ENCODE data around the gene SMIM11. TPM values are rescaled to one million over a fixed set of nuclear protein-coding genes. Genes with fewer than 3 reads are reported as not detected.

The SMIM11 gene
- total and polyA plus RNA-seq, 2 of the 8 experiments (the other 6 are each of a cell fraction or from before 2014, with no cell fraction given) = 1.0 to 3.2 TPM

DNA sequence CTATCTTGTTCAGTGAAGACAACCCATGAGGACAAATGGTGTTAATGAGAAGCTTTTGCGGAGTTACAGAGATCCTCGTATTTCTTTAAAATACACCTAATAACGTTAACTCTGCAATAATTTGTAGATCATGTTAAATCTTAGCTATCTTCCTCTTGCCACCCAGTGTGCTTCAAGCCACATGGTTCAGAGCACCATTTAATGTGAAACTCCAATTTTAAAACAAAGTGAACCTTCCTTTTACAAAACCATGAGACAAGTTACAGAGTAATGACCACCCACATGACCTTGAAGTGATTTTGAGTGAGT lies 13.2 kb upstream of the SMIM11 start:
- Histone ChIP-seq H2BK20ac (ENCODE audit: low read length) (no peak overlapping the region), H3K79me1 (ENCODE audit: low read depth, low read length) (no peaks in the 10 kb centered on the region), H3K4me3 (ENCODE audit: extremely low read depth in 1 of 4, insufficient read depth in 2 of 4, low read depth in 3 of 4, low read length in 4 of 4) (no peak overlapping the region), H2BK15ac (ENCODE audit: low read length) (no peak overlapping the region), H2BK120ac (replicated peaks; ENCODE audit: low read depth, low read length) (no peak overlapping the region), H3K9me3 (ENCODE audit: insufficient read depth in 2 of 2, low read depth in 1 of 2, low read length in 1 of 2) (no peaks in the 10 kb centered on the region), H3K4me1 (replicated peaks in 1 of 4; ENCODE audit: control insufficient read depth in 3 of 4, insufficient read depth in 4 of 4, low read length in 3 of 4) (no peaks in the 10 kb centered on the region), H3K18ac (ENCODE audit: extremely low read depth, low read length) (no peak overlapping the region), H2BK12ac (ENCODE audit: low read depth, low read length) (no peak overlapping the region), H4K91ac (replicated peaks; ENCODE audit: insufficient read length, low read length) (no peak overlapping the region), H2AFZ (ENCODE audit: low read length) (peak overlapping the region; percentile 54; the same call in 1 of the 2 replicates), H3K27ac (ENCODE audit: low read depth, low read length) (no peak overlapping the region), H3K4me2 (ENCODE audit: insufficient read depth in 1 of 2, low read depth in 2 of 2, low read length in 2 of 2) (no peak overlapping the region), H4K20me1 (replicated peaks in 1 of 2; ENCODE audit: control insufficient read depth in 1 of 2, insufficient read depth in 2 of 2, low read length in 2 of 2) (no peaks in the 10 kb centered on the region), H3K14ac (ENCODE audit: insufficient read length) (no peak overlapping the region), H3K23me2 (ENCODE audit: low read depth, low read length) (no peaks in the 10 kb centered on the region), H3K23ac (ENCODE audit: insufficient read length) (no peak overlapping the region), H3K9ac (replicated peaks in 1 of 4; ENCODE audit: extremely low read depth in 1 of 4, low read depth in 3 of 4, low read length in 3 of 4) (no peak overlapping the region), H4K5ac (ENCODE audit: insufficient read length, low read depth, low read length) (no peak overlapping the region), H4K8ac (ENCODE audit: extremely low read depth, insufficient read depth, low read length) (no peak overlapping the region), H2BK5ac (ENCODE audit: low read depth, low read length) (no peak overlapping the region), H3K79me2 (ENCODE audit: control insufficient read depth in 1 of 2, insufficient read depth in 2 of 2, low read length in 2 of 2) (no peaks in the 10 kb centered on the region), H3K56ac (replicated peaks; ENCODE audit: insufficient read length, low read depth, low read length) (no peak overlapping the region), H2AK5ac (ENCODE audit: low read depth, low read length) (no peak overlapping the region), H3K36me3 (ENCODE audit: control insufficient read depth in 2 of 4, insufficient read depth in 4 of 4, low read length in 3 of 4) (no peaks in the 10 kb centered on the region), H3K27me3 (replicated peaks in 1 of 4; ENCODE audit: control insufficient read depth in 3 of 4, extremely low read depth in 1 of 4, insufficient read depth in 3 of 4, low read length in 3 of 4) (no peaks in the 10 kb centered on the region), H3K4ac (replicated peaks; ENCODE audit: insufficient read length, low read depth, low read length) (no peak overlapping the region)
- DNase-seq (ENCODE audit: low read depth in 1 of 2, low spot score in 2 of 2) (no peak), FAIRE-seq (no peak)
- ChIA-PET POLR2A (ENCODE audit: partially characterized antibody) (no interaction called here), CTCF (ENCODE audit: partially characterized antibody) (interaction anchor here (0.5 to 1.9 kb wide), 24 partner anchors 10 to 1434 kb away, joined by 3 to 7 read pairs (median 4); partner anchors contain the start of gene KCNE1)
- WGBS, 2 experiments (ENCODE audit: extremely low coverage in 1 of 2, insufficient coverage in 1 of 2, insufficient read length in 1 of 2, insufficient replicate concordance in 2 of 2, low coverage in 1 of 2, low lambda C conversion rate in 2 of 2, missing lambda C conversion rate in 1 of 2) = 40% methylated on average over 3 of the region's 3 CpGs; no CpG with 5 or more reads in 1 of the 2 experiments
- TF ChIP-seq CEBPB (IDR thresholded peaks at IDR 0.05; ENCODE audit: low read depth, low read length) = no peak
- no peak for TF ChIP-seq NANOG (IDR thresholded peaks at IDR 0.05; ENCODE audit: insufficient read depth, low read depth, low read length, poor library complexity, severe bottlenecking)
- TF ChIP-seq BCL11A (IDR thresholded peaks at IDR 0.05; ENCODE audit: low read depth in 2 of 2, low read length in 2 of 2) = no peak
- no peak for TF ChIP-seq TCF12 (IDR thresholded peaks at IDR 0.05; ENCODE audit: low read depth, low read length)
- no peak for TF ChIP-seq CHD1 (IDR thresholded peaks at IDR 0.05; ENCODE audit: low read depth, low read length)
- no peak for TF ChIP-seq YY1 (IDR thresholded peaks at IDR 0.05; ENCODE audit: low read depth, low read length)
- TF ChIP-seq, protein P1, sequence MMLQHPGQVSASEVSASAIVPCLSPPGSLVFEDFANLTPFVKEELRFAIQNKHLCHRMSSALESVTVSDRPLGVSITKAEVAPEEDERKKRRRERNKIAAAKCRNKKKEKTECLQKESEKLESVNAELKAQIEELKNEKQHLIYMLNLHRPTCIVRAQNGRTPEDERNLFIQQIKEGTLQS (IDR thresholded peaks at IDR 0.05; ENCODE audit: insufficient read depth, low read depth, low read length) = no peak
- no peak for TF ChIP-seq SAP30 (IDR thresholded peaks at IDR 0.05; ENCODE audit: insufficient read depth, insufficient replicate concordance, low read length)
- TF ChIP-seq RXRA (IDR thresholded peaks at IDR 0.05; ENCODE audit: insufficient read depth, low read depth, low read length) = no peak
- TF ChIP-seq TEAD4 (IDR thresholded peaks at IDR 0.05; ENCODE audit: low read depth, low read length) = no peak
- TF ChIP-seq HDAC2 (IDR thresholded peaks at IDR 0.05; ENCODE audit: borderline replicate concordance in 1 of 2, low read depth in 2 of 2, low read length in 2 of 2) = no peak
- no peak for TF ChIP-seq SRF (IDR thresholded peaks at IDR 0.05; ENCODE audit: low read depth, low read length)
- TF ChIP-seq NRF1 (IDR thresholded peaks at IDR 0.05; ENCODE audit: low read depth, low read length) = no peak
- no peak for TF ChIP-seq TAF7 (optimal IDR thresholded peaks at IDR 0.05; ENCODE audit: borderline replicate concordance, low read depth, low read length)

Data from H1 (cell line).